MM.1S (cell line): ENCODE data around the gene CAB39.

Experiments
- DNase-seq: peaks from one replicate; pipeline ENCODE4 v3.0.0-alpha.2; 2015
- H2AFZ ChIP-seq: fragments of 300-600 bp; sonication (generic); 2 replicates; pipeline ENCODE4 v1.6.0; 2016; ENCODE audit warnings: antibody characterized with exemption, low read length
- H3F3A ChIP-seq: fragments of 300-600 bp; sonication (generic); 2 replicates; pipeline ENCODE4 v1.6.1; 2016; ENCODE audit warnings: mild to moderate bottlenecking, antibody characterized with exemption, low read length, moderate library complexity, mixed read lengths; ENCODE audit not compliant: insufficient read depth
- H3K27ac ChIP-seq: fragments of 300-600 bp; sonication (generic); 2 replicates; pipeline ENCODE4 v1.5.1; 2016; ENCODE audit warnings: mild to moderate bottlenecking, low read length
- H3K27me3 ChIP-seq: fragments of 300-600 bp; sonication (generic); replicated peaks from 2 replicates; pipeline ENCODE4 v1.6.0; 2016; ENCODE audit warnings: low read length; ENCODE audit not compliant: insufficient read depth
- H3K36me3 ChIP-seq: fragments of 300-600 bp; sonication (generic); replicated peaks from 2 replicates; pipeline ENCODE4 v1.6.1; 2016; ENCODE audit warnings: mild to moderate bottlenecking, low read length, mixed read lengths; ENCODE audit not compliant: insufficient read depth
- H3K4me1 ChIP-seq: fragments of 300-600 bp; sonication (generic); 2 replicates; pipeline ENCODE4 v1.6.1; 2016; ENCODE audit warnings: low read length, mixed read lengths
- H3K4me2 ChIP-seq: fragments of 300-600 bp; sonication (generic); 2 replicates; pipeline ENCODE4 v1.6.0; 2016; ENCODE audit warnings: low read depth, low read length
- H3K4me3 ChIP-seq: fragments of 300-600 bp; sonication (generic); 2 replicates; pipeline ENCODE4 v1.5.1; 2016; ENCODE audit warnings: low read length, mixed read lengths
- H3K79me2 ChIP-seq: fragments of 300-600 bp; sonication (generic); 2 replicates; pipeline ENCODE4 v1.6.1; 2016; ENCODE audit warnings: mixed run types, low read length, mixed read lengths
- H3K9ac ChIP-seq: fragments of 300-600 bp; sonication (generic); 2 replicates; pipeline ENCODE4 v1.6.1; 2016; ENCODE audit warnings: low read length, mixed read lengths
- H3K9me2 ChIP-seq: fragments of 300-600 bp; sonication (generic); replicated peaks from 2 replicates; pipeline ENCODE4 v1.6.1; 2016; ENCODE audit warnings: mild to moderate bottlenecking, low read length, mixed read lengths; ENCODE audit not compliant: insufficient read depth
- H3K9me3 ChIP-seq: fragments of 300-600 bp; sonication (generic); replicated peaks from 2 replicates; pipeline ENCODE4 v1.6.1; 2016; ENCODE audit warnings: mild to moderate bottlenecking, low read length, mixed read lengths; ENCODE audit not compliant: insufficient read depth
- H4K20me1 ChIP-seq: fragments of 300-600 bp; sonication (generic); 2 replicates; pipeline ENCODE4 v1.6.1; 2016; ENCODE audit warnings: mild to moderate bottlenecking, low read length, moderate library complexity, mixed read lengths; ENCODE audit not compliant: insufficient read depth
- CTCF ChIP-seq: fragments of 300-600 bp; sonication (generic); IDR thresholded peaks from 2 replicates; pipeline ENCODE4 v1.5.1; 2016; ENCODE audit warnings: antibody characterized with exemption, low read length, mixed read lengths
- EZH2 ChIP-seq: fragments of 300-600 bp; sonication (generic); optimal IDR thresholded peaks from 2 replicates; pipeline ENCODE3; 2017; ENCODE audit warnings: low read depth, mild to moderate bottlenecking, antibody characterized with exemption, low read length, mixed read lengths
- EZH2phosphoT487 ChIP-seq: fragments of 300-600 bp; sonication (generic); IDR thresholded peaks from 2 replicates; pipeline ENCODE4 v1.6.1; 2018; ENCODE audit warnings: antibody characterized with exemption, low read length

Gene CAB39

GRCh38 chr2:230865766-230866755 is 153.4 kb downstream of the CAB39 start:
- peak overlapping the region; percentile 91 for H3K9ac ChIP-seq
- no peak for TF ChIP-seq EZH2
- TF ChIP-seq CTCF, result peak; percentile 13; the same call in 1 of the 2 replicates
- H3K27me3 ChIP-seq, result no peaks in the 10 kb centered on the region
- peak overlapping the region; percentile 96 for H3K27ac ChIP-seq
- peaks cover 57% of the 10 kb centered on the region for H3F3A ChIP-seq
- peaks cover 31% of the 10 kb centered on the region for H3K4me1 ChIP-seq
- H3K79me2 ChIP-seq, result peaks cover 63% of the 10 kb centered on the region
- no peaks in the 10 kb centered on the region for H4K20me1 ChIP-seq
- no peaks in the 10 kb centered on the region for H3K36me3 ChIP-seq
- H3K9me3 ChIP-seq, result no peaks in the 10 kb centered on the region
- peak overlapping the region; percentile 98 for H3K4me2 ChIP-seq
- peak overlapping the region; percentile 93 for H3K4me3 ChIP-seq
- H2AFZ ChIP-seq, result no peak overlapping the region
- DNase-seq, result peak; percentile 73
- H3K9me2 ChIP-seq, result no peaks in the 10 kb centered on the region

DNA sequence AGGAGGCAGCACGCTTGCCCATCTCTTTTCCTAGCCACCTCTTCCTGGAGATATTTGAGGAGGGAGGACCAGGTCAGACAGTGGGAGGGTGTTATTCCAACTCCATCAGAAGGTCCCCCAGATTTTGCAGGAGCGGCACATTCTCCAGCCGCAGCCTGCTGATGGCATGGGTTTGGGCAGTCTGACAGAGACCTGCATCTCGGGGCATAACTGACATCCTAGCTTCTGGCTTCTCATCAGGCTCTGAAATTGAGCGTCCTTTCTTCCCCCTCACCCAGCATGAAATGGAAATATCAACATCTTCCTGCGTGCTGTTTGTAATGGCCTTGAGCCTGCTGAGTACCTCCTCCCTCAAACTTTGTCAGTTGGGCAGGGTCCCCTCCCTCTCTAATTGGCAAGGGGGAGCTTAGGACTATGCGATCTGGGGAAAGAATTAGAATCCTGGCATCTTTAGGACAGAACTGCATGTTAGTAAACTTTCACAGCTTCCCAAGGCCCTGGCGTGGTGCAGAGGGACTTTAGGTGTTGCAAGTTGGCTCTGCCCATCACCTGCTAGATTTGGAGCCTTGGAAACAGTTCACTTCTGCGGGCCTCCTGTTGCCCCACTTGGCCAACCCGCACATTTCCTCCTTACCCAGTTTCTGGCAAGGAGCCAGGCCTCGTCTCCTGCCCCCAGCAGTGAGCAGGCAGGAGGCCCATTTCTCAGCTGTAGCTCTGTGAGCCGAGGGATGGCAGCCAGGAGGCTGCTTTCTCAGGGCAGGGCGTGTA is 154.3 kb downstream of the CAB39 start:
- TF ChIP-seq CTCF (no peak), EZH2phosphoT487 (no peak), EZH2 (no peak)
- Histone ChIP-seq H3K36me3 (no peaks in the 10 kb centered on the region), H4K20me1 (no peaks in the 10 kb centered on the region), H2AFZ (no peak overlapping the region), H3F3A (peaks cover 66% of the 10 kb centered on the region), H3K4me1 (peaks cover 33% of the 10 kb centered on the region), H3K27me3 (no peaks in the 10 kb centered on the region), H3K4me2 (peak overlapping the region; percentile 98), H3K9ac (peak overlapping the region; percentile 91; the same call in 1 of the 2 replicates), H3K27ac (peak overlapping the region; percentile 96; the same call in 1 of the 2 replicates), H3K4me3 (peak overlapping the region; percentile 93), H3K9me2 (no peaks in the 10 kb centered on the region), H3K79me2 (peaks cover 72% of the 10 kb centered on the region), H3K9me3 (no peaks in the 10 kb centered on the region)
- DNase-seq, result peak; percentile 92

DNA sequence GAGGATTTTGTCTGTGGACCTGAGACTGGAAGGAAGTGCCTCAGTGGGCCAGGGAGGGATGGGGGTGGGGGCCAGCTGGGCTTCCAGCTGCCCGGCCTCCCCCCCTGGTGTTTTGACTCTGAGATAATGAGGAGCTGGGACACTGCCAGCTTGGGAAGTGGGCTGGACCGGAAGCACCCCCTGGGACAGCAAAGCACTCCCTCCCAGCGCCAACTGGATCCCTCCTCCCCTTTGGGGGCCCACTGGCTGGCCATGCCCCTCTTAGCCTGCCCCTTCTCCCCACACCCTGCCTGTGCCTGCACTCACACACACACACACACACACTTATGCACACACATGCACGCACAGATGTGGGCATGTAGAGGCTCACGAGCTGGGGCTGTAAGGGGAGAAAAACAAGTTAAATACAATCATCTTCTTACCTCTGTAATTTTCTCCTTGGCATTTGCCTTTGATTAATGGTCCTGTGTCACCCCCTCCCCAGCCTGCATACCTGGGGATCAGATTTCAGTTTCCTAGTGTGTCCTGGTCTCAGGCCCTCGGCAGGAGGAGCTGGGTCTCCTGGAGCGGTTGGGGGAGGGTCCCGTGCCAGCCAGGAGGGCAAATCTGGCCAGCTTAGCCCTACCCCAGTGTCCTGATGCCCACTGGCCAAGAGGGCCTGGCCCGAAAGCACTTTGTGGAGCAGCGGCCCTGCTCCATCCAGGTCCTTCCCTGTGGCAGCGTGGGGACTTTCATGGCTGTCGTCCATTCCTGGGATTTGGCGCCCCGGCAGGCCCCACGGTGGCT is 155.7 kb downstream of the CAB39 start:
- H3K4me2 ChIP-seq, result peak overlapping the region; percentile 100
- peak overlapping the region; percentile 96 for H3K27ac ChIP-seq

More for the DNA sequence above, 155.7 kb downstream of the CAB39 start:
- TF ChIP-seq EZH2phosphoT487, result no peak
- TF ChIP-seq EZH2, result no peak
- TF ChIP-seq CTCF, result no peak
- no peaks in the 10 kb centered on the region for H3K9me2 ChIP-seq
- H3K9ac ChIP-seq, result peak overlapping the region; percentile 86
- H3K36me3 ChIP-seq, result no peaks in the 10 kb centered on the region
- peaks cover 39% of the 10 kb centered on the region for H3K4me1 ChIP-seq
- peaks cover 79% of the 10 kb centered on the region for H3F3A ChIP-seq
- H3K9me3 ChIP-seq, result no peaks in the 10 kb centered on the region
- no peak overlapping the region for H2AFZ ChIP-seq
- H4K20me1 ChIP-seq, result no peaks in the 10 kb centered on the region
- no peak for DNase-seq
- H3K4me3 ChIP-seq, result peak overlapping the region; percentile 63
- H3K79me2 ChIP-seq, result peaks cover 82% of the 10 kb centered on the region
- H3K27me3 ChIP-seq, result no peaks in the 10 kb centered on the region
